Gastrocnemius medialis (tissue), 4 donors: ENCODE results near the gene VSTM5.

Source experiments
- CTCF ChIP-seq, 5 experiments: fragments of 450-650 bp in 3 of 5; fragments of 200-600 bp in 2 of 5; sonication (generic) in 2 of 5; IDR thresholded peaks in 4 of 5; conservative IDR thresholded peaks in 1 of 5; 1 replicate in 4 of 5; 2 replicates in 1 of 5; pipeline ENCODE4 v1.5.1; 2016 to 2019; ENCODE audit warnings: antibody characterized with exemption in 5 of 5, mild to moderate bottlenecking in 3 of 5, moderate library complexity in 3 of 5
- POLR2A ChIP-seq, 2 donors: fragments of 450-650 bp; IDR thresholded peaks; one replicate each; pipeline ENCODE4 v1.6.1; 2017; ENCODE audit warnings: antibody characterized with exemption in 2 of 2, mild to moderate bottlenecking in 2 of 2, moderate library complexity in 2 of 2

GRCh38 chr11:93772123-93772522, 78.3 kb downstream of the VSTM5 start:
- TF ChIP-seq CTCF (IDR thresholded peaks at IDR 0.05 in 4 of 5, conservative IDR thresholded peaks at IDR 0.05 in 1 of 5) (no peak), POLR2A (IDR thresholded peaks at IDR 0.05) (no peak)
